HepG2 (cell line): ENCODE measurements around the gene CD4. TPM values are rescaled to one million over a fixed set of nuclear protein-coding genes. Genes with fewer than 3 reads are reported as not detected.
A peak's percentile ranks its signal among the peaks of the same experiment; 100 is the strongest.

Experiments
- CBX2 ChIP-seq, 2 experiments: fragments of 200-600 bp in 1 of 2; sonication (generic); formaldehyde crosslinking in 1 of 2; IDR thresholded peaks; 2 replicates each; pipeline versions ENCODE4 v1.7.0 to v1.8.1; 2018 to 2022; ENCODE audit warnings: low read depth in 2 of 2, low read length in 1 of 2, mild to moderate bottlenecking in 1 of 2, missing genetic modification reagents in 1 of 2
- ETS1 ChIP-seq: sonication (generic); formaldehyde crosslinking; IDR thresholded peaks from 2 replicates; pipeline ENCODE4 v1.4.0; 2020; ENCODE audit warnings: missing genetic modification reagents
- MED1 ChIP-seq: sonication (generic); formaldehyde crosslinking; IDR thresholded peaks from 2 replicates; pipeline ENCODE4 v1.4.0; 2020; ENCODE audit warnings: missing genetic modification reagents
- NFYB ChIP-seq: sonication (generic); formaldehyde crosslinking; IDR thresholded peaks from 2 replicates; pipeline ENCODE4 v1.4.0; 2020; ENCODE audit warnings: missing genetic modification reagents
- PATZ1 ChIP-seq: sonication (generic); formaldehyde crosslinking; IDR thresholded peaks from 2 replicates; pipeline ENCODE4 v1.4.0; 2020; ENCODE audit warnings: missing genetic modification reagents
- THAP7 ChIP-seq: sonication (generic); formaldehyde crosslinking; IDR thresholded peaks from 2 replicates; pipeline ENCODE4 v1.8.1; 2023; ENCODE audit warnings: mild to moderate bottlenecking, missing genetic modification reagents
- XRCC5 ChIP-seq: fragments of 200-400 bp; formaldehyde crosslinking; optimal IDR thresholded peaks from 2 replicates; pipeline ENCODE3; 2017; ENCODE audit warnings: mild to moderate bottlenecking, low read length
- ZFP90 ChIP-seq: sonication (generic); formaldehyde crosslinking; IDR thresholded peaks from 2 replicates; pipeline ENCODE4 v1.8.0; 2022; ENCODE audit warnings: missing genetic modification reagents, mild to moderate bottlenecking, inconsistent platforms, borderline replicate concordance
- ZNF143 ChIP-seq: sonication (generic); formaldehyde crosslinking; IDR thresholded peaks from 2 replicates; pipeline ENCODE4 v1.4.0; 2020; ENCODE audit warnings: missing genetic modification reagents
- ZNF276 ChIP-seq: sonication (generic); formaldehyde crosslinking; IDR thresholded peaks from 2 replicates; pipeline ENCODE4 v1.4.0; 2020; ENCODE audit warnings: mild to moderate bottlenecking, low read depth, missing genetic modification reagents
- ZNF605 ChIP-seq: sonication (generic); formaldehyde crosslinking; IDR thresholded peaks from 2 replicates; pipeline ENCODE4 v1.8.0; 2022; ENCODE audit warnings: mild to moderate bottlenecking, missing genetic modification reagents
- polyA plus RNA-seq, 8 experiments: library from polyadenylated mRNA; depleted of rRNA in 3 of 8; stranded (reverse) in 7 of 8; unstranded in 1 of 8; fragments of >200 nt; fragmentation: Illumina TruSeq in 4 of 8; extraction: Trizol in 4 of 8; gene quantifications; 2 replicates each; pipeline versions ENCODE4 v1.2.1 to v1.2.3, GENCODE V29; 2011 to 2016; ENCODE audit warnings: low read depth in 4 of 8, missing spikeins in 1 of 8, mixed read lengths in 1 of 8; ENCODE audit not compliant: insufficient read depth in 1 of 8
- total RNA-seq, 5 experiments: library from RNA; depleted of rRNA; stranded (reverse); fragments of >200 nt; fragmentation: Illumina TruSeq; extraction: Trizol; gene quantifications; 2 replicates each; pipeline ENCODE4 v1.2.3, GENCODE V29; 2016; ENCODE audit warnings: low read depth in 1 of 5

The CD4 gene
- total and polyA plus RNA-seq, 2 of the 13 experiments (the other 11 are each of a cell fraction or from before 2014, with no cell fraction given), result 0.07 to 0.95 TPM

GRCh38 chr12:6829536-6830220, 40.4 kb downstream of the CD4 start (continued):
- TF ChIP-seq ETS1 (no peak), MED1 (peak; percentile 59; the same call in 1 of the 2 replicates), ZNF143 (CRISPR knock-in tag) (peak; percentile 38; the same call in 1 of the 2 replicates), THAP7 (CRISPR knock-in tag) (0 out of 2 replicates have a peak, but pooled peaks have one; percentile 48), NFYB (peak; percentile 50), ZNF276 (CRISPR knock-in tag) (0 out of 2 replicates have a peak, but pooled peaks have one; percentile 14), CBX2 (IDR thresholded peaks at IDR 0.05; ENCODE audit: low read depth, low read length) (no peak), CBX2 (CRISPR knock-in tag; IDR thresholded peaks at IDR 0.05; ENCODE audit: low read depth) (no peak), ZFP90 (CRISPR knock-in tag) (peak; percentile 67; the same call in 1 of the 2 replicates), XRCC5 (no peak), ZNF605 (CRISPR knock-in tag) (peak; percentile 44; the same call in 1 of the 2 replicates), PATZ1 (CRISPR knock-in tag) (0 out of 2 replicates have a peak, but pooled peaks have one; percentile 30)
